ENCODE measurements around the gene MPZL3.

MPZL3 gene

GRCh38 chr11:118241764-118242098 is 10.4 kb downstream of the MPZL3 start:
- H3K4me3 ChIP-seq: no peak overlapping the region
- no peak overlapping the region for H3K27ac ChIP-seq
- H3K9ac ChIP-seq (ENCODE audit: insufficient read length): no peak overlapping the region
- no peaks in the 10 kb centered on the region for H3K36me3 ChIP-seq (ENCODE audit: insufficient read depth, low read length)
- DNase-seq (ENCODE audit: low read depth, low spot score): no peak
- no peaks in the 10 kb centered on the region for H3K9me3 ChIP-seq (ENCODE audit: low read depth, low read length)
- TF ChIP-seq POLR2AphosphoS5 (IDR thresholded peaks at IDR 0.05; ENCODE audit: borderline replicate concordance, low read depth, low read length): no peak
- no peak for TF ChIP-seq EZH2 (IDR thresholded peaks at IDR 0.05)
- no peak for TF ChIP-seq FOXP2 (optimal IDR thresholded peaks at IDR 0.05; ENCODE audit: control extremely low read depth, extremely low read length, insufficient read depth)

GRCh38 chr11:118240999-118241763 is 11.0 kb downstream of the MPZL3 start:
- Histone ChIP-seq H3K27ac (no peak overlapping the region; the same call in 1 of the 2 replicates), H3K4me3 (no peak overlapping the region), H3K9me3 (ENCODE audit: low read depth, low read length) (no peaks in the 10 kb centered on the region), H3K9ac (ENCODE audit: insufficient read length) (no peak overlapping the region), H3K36me3 (ENCODE audit: insufficient read depth, low read length) (no peaks in the 10 kb centered on the region)
- no peak for TF ChIP-seq FOXP2 (optimal IDR thresholded peaks at IDR 0.05; ENCODE audit: control extremely low read depth, extremely low read length, insufficient read depth)
- TF ChIP-seq EZH2 (IDR thresholded peaks at IDR 0.05): no peak
- no peak for TF ChIP-seq POLR2AphosphoS5 (IDR thresholded peaks at IDR 0.05; ENCODE audit: borderline replicate concordance, low read depth, low read length)
- no peak for DNase-seq (ENCODE audit: low read depth, low spot score)

- TF ChIP-seq FOXP2 (optimal IDR thresholded peaks at IDR 0.05; ENCODE audit: control extremely low read depth, extremely low read length, insufficient read depth) (no peak), EZH2 (IDR thresholded peaks at IDR 0.05) (no peak), POLR2AphosphoS5 (IDR thresholded peaks at IDR 0.05; ENCODE audit: borderline replicate concordance, low read depth, low read length) (no peak)
- DNase-seq (ENCODE audit: low read depth, low spot score): no peak
- no peak overlapping the region for H3K27ac ChIP-seq
These were observed 12.5 kb downstream of the MPZL3 start for GRCh38 chr11:118239509-118240205.

GRCh38 chr11:118238929-118239328 is 13.2 kb downstream of the MPZL3 start:
- Histone ChIP-seq H3K9me3 (ENCODE audit: low read depth, low read length) (no peaks in the 10 kb centered on the region), H3K36me3 (ENCODE audit: insufficient read depth, low read length) (no peaks in the 10 kb centered on the region), H3K4me3 (no peak overlapping the region), H3K9ac (ENCODE audit: insufficient read length) (no peak overlapping the region), H3K27ac (no peak overlapping the region)
- TF ChIP-seq POLR2AphosphoS5 (IDR thresholded peaks at IDR 0.05; ENCODE audit: borderline replicate concordance, low read depth, low read length) (no peak), FOXP2 (optimal IDR thresholded peaks at IDR 0.05; ENCODE audit: control extremely low read depth, extremely low read length, insufficient read depth) (no peak), EZH2 (IDR thresholded peaks at IDR 0.05) (no peak)
- DNase-seq (ENCODE audit: low read depth, low spot score): no peak

More at GRCh38 chr11:118239509-118240205, 12.5 kb downstream of the MPZL3 start:
- Histone ChIP-seq H3K9ac (ENCODE audit: insufficient read length) (no peak overlapping the region), H3K9me3 (ENCODE audit: low read depth, low read length) (no peaks in the 10 kb centered on the region), H3K36me3 (ENCODE audit: insufficient read depth, low read length) (no peaks in the 10 kb centered on the region), H3K4me3 (no peak overlapping the region)

- H3K4me3 ChIP-seq: no peak overlapping the region
- TF ChIP-seq POLR2AphosphoS5 (IDR thresholded peaks at IDR 0.05; ENCODE audit: borderline replicate concordance, low read depth, low read length): no peak
- no peak for TF ChIP-seq EZH2 (IDR thresholded peaks at IDR 0.05)
- no peak for TF ChIP-seq FOXP2 (optimal IDR thresholded peaks at IDR 0.05; ENCODE audit: control extremely low read depth, extremely low read length, insufficient read depth)
- DNase-seq (ENCODE audit: low read depth, low spot score): no peak
- H3K36me3 ChIP-seq (ENCODE audit: insufficient read depth, low read length): no peaks in the 10 kb centered on the region
- H3K27ac ChIP-seq: no peak overlapping the region
- no peaks in the 10 kb centered on the region for H3K9me3 ChIP-seq (ENCODE audit: low read depth, low read length)
- H3K9ac ChIP-seq (ENCODE audit: insufficient read length): no peak overlapping the region
These were observed 13.7 kb downstream of the MPZL3 start for GRCh38 chr11:118238421-118238820.

- H3K9me3 ChIP-seq (ENCODE audit: low read depth, low read length): no peaks in the 10 kb centered on the region
- no peak overlapping the region for H3K4me3 ChIP-seq
- no peak overlapping the region for H3K9ac ChIP-seq (ENCODE audit: insufficient read length)
- DNase-seq (ENCODE audit: low read depth, low spot score): no peak
- no peaks in the 10 kb centered on the region for H3K36me3 ChIP-seq (ENCODE audit: insufficient read depth, low read length)
- H3K27ac ChIP-seq: no peak overlapping the region
- no peak for TF ChIP-seq EZH2 (IDR thresholded peaks at IDR 0.05)
- TF ChIP-seq FOXP2 (optimal IDR thresholded peaks at IDR 0.05; ENCODE audit: control extremely low read depth, extremely low read length, insufficient read depth): no peak
- no peak for TF ChIP-seq POLR2AphosphoS5 (IDR thresholded peaks at IDR 0.05; ENCODE audit: borderline replicate concordance, low read depth, low read length)
These were observed 16.0 kb downstream of the MPZL3 start for GRCh38 chr11:118236170-118236569.

- Histone ChIP-seq H3K36me3 (ENCODE audit: insufficient read depth, low read length) (no peaks in the 10 kb centered on the region), H3K9ac (ENCODE audit: insufficient read length) (no peak overlapping the region), H3K4me3 (no peak overlapping the region), H3K27ac (no peak overlapping the region), H3K9me3 (ENCODE audit: low read depth, low read length) (no peaks in the 10 kb centered on the region)
- TF ChIP-seq EZH2 (IDR thresholded peaks at IDR 0.05) (no peak), POLR2AphosphoS5 (IDR thresholded peaks at IDR 0.05; ENCODE audit: borderline replicate concordance, low read depth, low read length) (no peak), FOXP2 (optimal IDR thresholded peaks at IDR 0.05; ENCODE audit: control extremely low read depth, extremely low read length, insufficient read depth) (no peak)
- no peak for DNase-seq (ENCODE audit: low read depth, low spot score)
These were observed 17.3 kb downstream of the MPZL3 start for GRCh38 chr11:118234833-118235232.

GRCh38 chr11:118233850-118234249 is 18.3 kb downstream of the MPZL3 start:
- no peak overlapping the region for H3K27ac ChIP-seq
- H3K9ac ChIP-seq (ENCODE audit: insufficient read length): no peak overlapping the region
- no peak for DNase-seq (ENCODE audit: low read depth, low spot score)
- H3K4me3 ChIP-seq: no peak overlapping the region
- no peaks in the 10 kb centered on the region for H3K36me3 ChIP-seq (ENCODE audit: insufficient read depth, low read length)
- no peak for TF ChIP-seq POLR2AphosphoS5 (IDR thresholded peaks at IDR 0.05; ENCODE audit: borderline replicate concordance, low read depth, low read length)
- TF ChIP-seq EZH2 (IDR thresholded peaks at IDR 0.05): no peak
- TF ChIP-seq FOXP2 (optimal IDR thresholded peaks at IDR 0.05; ENCODE audit: control extremely low read depth, extremely low read length, insufficient read depth): no peak
- H3K9me3 ChIP-seq (ENCODE audit: low read depth, low read length): no peaks in the 10 kb centered on the region

All from SK-N-MC (cell line).